Left ventricle myocardium superior (tissue), 1 donor: Measurements from ENCODE around the gene GPX3. TPM values are rescaled to one million over a fixed set of nuclear protein-coding genes. Genes with fewer than 3 reads are reported as not detected.

Experiments used
- ATAC-seq: fragments of 200-7000 bp; cut with Tn5 transposase; one replicate; pipeline ENCODE4 v1.9.1; 2020; ENCODE audit warnings: mild to moderate bottlenecking, moderate library complexity
- DNase-seq: peaks from one replicate; pipeline ENCODE4 v3.0.0-alpha.2; 2020
- intact Hi-C: fragments of 100-400 bp; cut with micrococcal nuclease; formaldehyde crosslinking; loops from one replicate; pipeline ENCODE4 v1.11.0; 2022
- long read RNA-seq: library from polyadenylated mRNA; unstranded; transcript quantifications from one replicate; pipeline ENCODE4 v2.0.0, GENCODE V29; 2021
- total RNA-seq: library from RNA; stranded (reverse); fragmentation: NEBNext Ultra II Directional; extraction: Animal tissue kit (Norgen Biotek cat#: 25700); gene quantifications from one replicate; pipeline ENCODE4 v1.2.1, GENCODE V29; 2021
- donor health status: DM: no; HTN: yes; CAD: no; lungs with severe emphysema.

Gene GPX3
- 537 TPM for total RNA-seq
- long read RNA-seq, transcript GPX3-209 (6 exons, 1,478 nt): minor isoform, 23 of 765 reads
- long read RNA-seq, transcript GPX3-201 (5 exons, 1,636 nt): major isoform, 627 of 765 reads
- long read RNA-seq, partial matches to known transcripts: 63 of 765 reads
- long read RNA-seq, other reads (novel, unspliced or antisense): 49 of 765 reads

DNA sequence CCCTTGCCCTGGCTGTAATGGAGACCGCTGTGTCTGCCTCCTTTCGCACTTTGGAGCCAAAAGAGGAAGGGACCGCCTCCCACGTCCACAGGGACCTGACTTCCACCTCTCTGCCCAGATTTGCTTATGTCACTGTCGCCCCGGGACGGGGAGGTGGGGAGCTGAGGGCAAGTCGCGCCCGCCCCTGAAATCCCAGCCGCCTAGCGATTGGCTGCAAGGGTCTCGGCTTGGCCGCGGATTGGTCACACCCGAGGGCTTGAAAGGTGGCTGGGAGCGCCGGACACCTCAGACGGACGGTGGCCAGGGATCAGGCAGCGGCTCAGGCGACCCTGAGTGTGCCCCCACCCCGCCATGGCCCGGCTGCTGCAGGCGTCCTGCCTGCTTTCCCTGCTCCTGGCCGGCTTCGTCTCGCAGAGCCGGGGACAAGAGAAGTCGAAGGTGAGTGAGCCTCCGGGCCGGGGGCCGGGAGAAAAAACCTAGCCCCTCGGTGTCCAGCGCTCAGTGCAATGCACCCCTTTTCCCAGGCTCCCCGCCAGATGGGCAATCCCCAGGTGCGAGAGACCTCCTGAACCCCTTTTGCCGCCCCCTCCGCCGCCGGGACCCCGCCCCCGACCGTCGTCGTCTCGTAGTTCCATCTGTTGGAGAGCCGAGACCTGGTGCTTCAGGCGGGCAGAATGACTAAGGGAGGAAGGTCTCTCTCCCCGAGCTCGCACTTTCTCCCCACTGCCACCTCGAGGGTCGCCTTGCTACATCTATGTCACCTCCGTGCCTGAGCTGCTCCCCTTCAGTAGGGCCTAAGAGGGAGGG lies at the start of gene GPX3:
Gene GPX3, plus strand, starts transcription at position 288 of the 807 bp plus-strand sequence. Its CDS starts 64 bp downstream, at position 352.
- ATAC-seq: peak; percentile 86

GRCh38 chr5:150978590-150978989 lies 41.8 kb upstream of the GPX3 start:
- no peak for ATAC-seq
- DNase-seq: no peak
- intact Hi-C loops: no loop called here

More for the DNA sequence above, at the start of gene GPX3:
- DNase-seq: peak; percentile 96
- intact Hi-C loops: no loop called here

DNA sequence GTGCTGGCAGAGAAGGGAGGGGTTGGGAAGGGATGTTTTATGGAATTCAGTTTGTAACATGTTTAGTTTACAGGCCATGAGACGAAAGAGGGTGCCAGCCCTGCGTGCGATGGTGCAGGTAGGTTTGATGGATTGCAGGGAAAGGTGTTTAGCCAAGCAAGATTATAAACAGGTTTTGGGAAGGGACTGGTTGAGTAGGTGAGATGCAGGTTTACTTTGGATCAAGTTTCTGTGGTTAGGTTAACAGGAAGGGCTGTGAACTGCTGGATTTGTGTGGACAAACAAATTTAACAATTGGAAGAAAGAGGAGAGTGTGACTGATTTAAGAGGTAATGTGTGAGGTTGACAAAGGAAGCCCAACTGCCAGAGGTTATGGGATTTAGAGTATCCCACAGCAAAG lies 32.6 kb upstream of the GPX3 start:
- ATAC-seq: no peak
- intact Hi-C loops: no loop called here
- no peak for DNase-seq

DNA sequence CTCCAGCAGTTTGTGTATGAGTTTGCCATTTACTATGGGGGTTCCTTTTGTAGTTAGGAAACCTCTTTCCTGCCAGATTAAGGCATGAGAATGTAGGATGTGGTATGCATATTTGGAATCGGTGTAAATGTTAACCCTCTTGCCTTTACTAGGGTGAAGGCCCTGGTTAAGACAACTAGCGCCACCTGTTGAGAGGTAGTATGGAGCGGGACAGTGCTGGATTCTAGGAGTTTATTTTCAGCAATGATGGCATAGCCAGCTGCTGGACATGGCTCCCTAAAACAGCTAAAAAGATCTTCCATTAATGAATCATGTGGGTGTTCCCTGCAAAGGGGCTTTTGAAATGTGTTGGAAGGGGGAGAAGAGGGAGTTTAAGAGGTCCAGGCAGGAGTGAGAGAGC lies 30.7 kb upstream of the GPX3 start:
- no peak for DNase-seq
- intact Hi-C loops: no loop called here
- ATAC-seq: peak; percentile 45

DNA sequence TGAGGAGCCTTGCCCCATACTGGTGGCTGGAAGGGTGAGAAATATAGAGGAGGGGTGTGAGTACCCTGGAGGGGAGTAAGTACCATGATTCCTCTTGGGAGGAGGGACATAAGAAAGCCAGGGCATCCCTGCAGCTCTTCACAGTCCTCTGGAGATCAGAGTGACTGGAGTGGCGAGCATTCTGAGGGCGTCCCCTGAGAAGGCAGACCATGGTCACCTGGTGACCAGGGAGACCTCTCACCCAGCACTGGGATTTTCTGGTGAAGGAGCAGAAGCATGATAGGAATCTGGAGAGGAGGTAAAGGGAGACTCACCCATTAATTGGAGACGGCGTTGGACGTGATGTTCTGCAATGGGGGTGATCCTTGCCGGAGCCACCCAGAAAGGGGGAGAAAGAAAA lies 27.7 kb upstream of the GPX3 start:
- intact Hi-C loops: no loop called here
- no peak for ATAC-seq
- DNase-seq: no peak

DNA sequence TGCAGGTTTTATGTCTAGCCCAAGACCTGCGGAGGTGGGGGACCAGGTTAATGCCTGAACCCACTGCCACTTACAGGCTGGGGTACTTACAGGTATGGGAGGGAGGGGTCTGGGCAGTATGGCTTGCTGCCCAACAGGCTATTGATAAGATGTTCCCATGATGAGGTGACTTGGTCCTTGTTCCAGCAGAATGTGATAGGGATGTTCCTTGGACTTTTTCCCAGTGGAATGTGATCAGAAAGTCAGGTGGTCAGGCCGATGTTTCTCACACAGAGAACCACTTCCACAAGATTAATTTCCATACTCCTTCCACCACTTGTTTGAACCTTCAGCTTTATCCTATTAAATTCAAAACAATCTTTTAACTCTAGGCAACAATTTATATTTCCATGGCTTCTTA lies 27.0 kb upstream of the GPX3 start:
- intact Hi-C loops: no loop called here
- ATAC-seq: peak; percentile 68
- no peak for DNase-seq

DNA sequence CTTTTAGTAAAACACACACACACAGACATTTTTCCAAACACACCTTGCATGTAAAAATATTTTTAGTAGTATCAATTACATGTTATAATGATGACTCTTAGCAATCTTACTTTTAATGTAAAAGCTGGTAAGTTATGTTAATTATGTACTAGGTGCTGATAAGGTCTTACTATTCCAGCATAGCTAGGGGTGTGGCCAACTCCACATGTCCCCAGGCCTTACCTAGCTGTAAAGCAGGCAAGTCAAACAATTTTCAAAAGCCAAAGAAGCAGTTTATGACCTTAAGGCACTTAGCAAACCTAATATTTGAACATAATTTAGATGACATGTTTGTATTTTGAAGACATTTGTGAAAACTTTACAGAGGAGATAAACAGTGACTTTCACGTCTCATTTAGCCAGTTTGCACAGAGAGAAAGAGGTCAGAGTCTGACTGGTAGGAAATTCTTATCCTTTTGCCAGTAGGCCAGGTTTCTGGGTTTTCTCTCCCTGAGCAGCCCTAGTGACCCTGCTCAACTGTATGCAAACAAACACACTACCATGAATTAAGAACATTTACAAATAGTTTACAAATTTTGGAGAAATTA lies 26.5 kb upstream of the GPX3 start:
- intact Hi-C loops: no loop called here
- DNase-seq: no peak
- ATAC-seq: no peak

DNA sequence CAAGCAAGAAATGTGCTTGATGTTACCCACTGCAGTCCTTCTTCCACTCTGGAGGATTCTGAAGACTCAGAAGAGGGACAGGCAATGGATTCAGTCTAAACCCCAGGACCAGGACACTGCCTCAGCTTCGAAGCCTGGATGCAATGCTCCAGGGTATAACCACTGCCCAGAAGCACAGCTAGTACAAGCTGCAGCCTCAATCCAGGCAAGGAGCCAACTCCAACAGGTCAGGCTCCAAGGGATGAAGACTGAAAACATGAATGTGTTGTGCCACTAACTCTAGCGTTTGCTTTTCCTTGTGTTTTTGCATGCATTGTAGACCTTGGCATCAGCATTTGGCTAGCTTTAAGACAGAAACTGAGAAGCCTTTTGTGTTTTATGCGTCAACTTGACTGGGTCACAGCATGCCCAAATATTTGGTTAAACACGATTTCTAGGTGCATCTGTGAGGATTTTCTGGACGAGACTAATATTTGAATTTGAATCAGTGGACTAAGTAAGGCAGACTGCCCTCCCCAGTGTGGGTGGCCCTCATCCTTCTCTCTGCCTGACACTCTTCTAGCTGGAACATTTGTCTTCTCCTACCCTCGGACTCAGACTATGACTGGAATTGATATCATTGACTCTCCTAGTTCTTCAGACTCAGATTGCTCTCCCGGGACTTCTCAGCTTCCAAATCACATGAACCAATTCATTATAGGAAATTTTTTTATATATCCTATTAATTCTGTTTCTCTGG lies 20.5 kb upstream of the GPX3 start:
- ATAC-seq (peak; percentile 84), DNase-seq (peak; percentile 72)
- intact Hi-C loops: loop anchor here (5.0 kb wide), 2 partner anchors 117 to 167 kb away; no protein-coding TSS in a partner anchor

DNA sequence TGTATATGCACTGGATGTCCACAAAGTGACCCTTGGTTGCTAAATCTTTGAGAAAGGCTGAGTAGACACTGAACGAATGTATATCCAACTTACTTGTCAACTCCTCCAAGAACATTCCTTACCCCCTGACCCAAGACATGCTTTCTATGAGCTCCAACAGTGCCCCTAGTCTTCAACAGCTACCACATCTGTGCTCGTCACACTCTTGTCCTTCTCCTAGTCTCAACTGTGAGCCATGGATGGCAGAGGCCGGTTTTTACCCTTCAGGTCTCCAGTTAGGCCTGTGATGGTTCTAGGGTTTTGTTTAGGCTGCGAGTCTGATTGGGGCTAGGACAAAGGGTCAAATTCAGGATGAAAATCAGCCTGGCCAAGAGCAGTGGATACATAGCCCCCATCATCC lies 19.0 kb upstream of the GPX3 start:
- no peak for ATAC-seq
- DNase-seq: no peak
- intact Hi-C loops: loop anchor here (5.0 kb wide), 2 partner anchors 116 to 166 kb away; no protein-coding TSS in a partner anchor

DNA sequence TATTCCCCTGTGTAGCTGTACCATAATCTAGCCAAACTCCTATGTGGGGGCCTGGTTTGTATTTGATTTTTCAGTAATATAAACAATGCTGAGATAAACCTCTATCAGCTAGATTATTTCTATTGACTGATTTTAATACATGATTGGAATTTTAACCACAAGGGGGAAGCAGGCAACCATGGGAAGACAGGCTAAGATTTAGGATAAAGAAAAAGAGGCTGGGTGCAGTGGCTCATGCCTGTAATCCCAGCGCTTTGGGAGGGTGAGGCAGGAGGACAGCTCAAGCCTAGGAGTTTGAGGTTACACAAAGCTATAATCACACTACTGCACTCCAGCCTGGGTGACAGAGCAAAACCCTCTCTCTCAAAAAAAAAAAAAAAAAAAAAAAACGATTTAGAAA lies 18.1 kb upstream of the GPX3 start:
- ATAC-seq: peak; percentile 5
- no peak for DNase-seq
- intact Hi-C loops: loop anchor here (1.0 to 5.0 kb wide), 3 partner anchors 46 to 165 kb away; no protein-coding TSS in a partner anchor

- ATAC-seq: no peak
- intact Hi-C loops: loop anchor here (1.0 to 5.0 kb wide), 3 partner anchors 45 to 164 kb away; no protein-coding TSS in a partner anchor
- DNase-seq: no peak
These were observed 17.5 kb upstream of the GPX3 start for GRCh38 chr5:151002681-151003502.

DNA sequence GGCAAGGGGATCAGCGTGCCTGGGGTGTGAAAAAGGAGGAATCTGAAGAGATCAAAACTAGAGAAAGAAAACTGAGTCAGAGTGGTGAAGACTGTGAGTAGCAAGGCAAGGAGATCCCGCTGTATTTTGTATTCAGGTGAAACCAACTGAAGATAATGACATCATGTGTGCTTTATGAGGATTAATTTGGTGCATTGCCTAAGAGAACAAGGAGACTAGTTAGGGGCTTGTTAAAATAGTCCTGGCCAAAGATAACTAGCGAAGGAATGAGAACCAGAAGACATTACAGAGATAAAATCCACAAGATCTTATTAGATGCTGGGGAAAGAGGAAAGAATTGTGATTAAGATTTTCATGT lies 16.9 kb upstream of the GPX3 start:
- no peak for DNase-seq
- intact Hi-C loops: loop anchor here (5.0 kb wide), 2 partner anchors 114 to 164 kb away; no protein-coding TSS in a partner anchor
- no peak for ATAC-seq

GRCh38 chr5:151004499-151004898 lies 15.9 kb upstream of the GPX3 start:
- intact Hi-C loops: loop anchor here (5.0 kb wide), 2 partner anchors 113 to 163 kb away; no protein-coding TSS in a partner anchor
- no peak for DNase-seq
- ATAC-seq: no peak

- ATAC-seq: peak; percentile 65
- intact Hi-C loops: no loop called here
- peak; percentile 60 for DNase-seq
These were observed 15.0 kb upstream of the GPX3 start for GRCh38 chr5:151005187-151005949.

GRCh38 chr5:151005950-151006576 lies 14.3 kb upstream of the GPX3 start:
- ATAC-seq (peak; percentile 85), DNase-seq (peak; percentile 91)
- intact Hi-C loops: no loop called here

- ATAC-seq (peak; percentile 15), DNase-seq (peak; percentile 63)
- intact Hi-C loops: no loop called here
These were observed 13.6 kb upstream of the GPX3 start for GRCh38 chr5:151006704-151007334.
